Measurements from ENCODE around the gene SLC46A2. TPM values are rescaled to one million over a fixed set of nuclear protein-coding genes. Genes with fewer than 3 reads are reported as not detected.

Gene SLC46A2
- total RNA-seq, 1 donor from 2014 or later = not detected

DNA sequence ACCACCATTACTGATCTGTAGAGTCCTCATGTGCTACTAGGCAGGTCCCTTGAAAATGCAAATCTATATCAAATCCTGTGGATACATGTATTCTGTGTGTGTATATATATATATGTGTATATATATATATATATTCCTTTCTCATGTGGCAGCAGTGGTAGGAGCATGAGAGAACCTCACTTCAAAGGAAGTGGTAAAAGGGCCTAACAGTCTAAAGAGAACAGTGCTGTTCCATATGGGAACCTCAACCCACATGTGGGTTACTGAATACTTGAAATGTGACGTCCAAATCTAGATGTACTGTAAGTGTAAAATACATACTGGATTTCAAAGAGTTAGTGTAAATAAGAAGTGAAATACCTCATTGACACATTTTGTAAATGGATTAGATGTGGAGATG, 5.4 kb downstream of the SLC46A2 start:
- no peak overlapping the region for H3K4me3 Mint-ChIP-seq
- TF ChIP-seq, protein P1, sequence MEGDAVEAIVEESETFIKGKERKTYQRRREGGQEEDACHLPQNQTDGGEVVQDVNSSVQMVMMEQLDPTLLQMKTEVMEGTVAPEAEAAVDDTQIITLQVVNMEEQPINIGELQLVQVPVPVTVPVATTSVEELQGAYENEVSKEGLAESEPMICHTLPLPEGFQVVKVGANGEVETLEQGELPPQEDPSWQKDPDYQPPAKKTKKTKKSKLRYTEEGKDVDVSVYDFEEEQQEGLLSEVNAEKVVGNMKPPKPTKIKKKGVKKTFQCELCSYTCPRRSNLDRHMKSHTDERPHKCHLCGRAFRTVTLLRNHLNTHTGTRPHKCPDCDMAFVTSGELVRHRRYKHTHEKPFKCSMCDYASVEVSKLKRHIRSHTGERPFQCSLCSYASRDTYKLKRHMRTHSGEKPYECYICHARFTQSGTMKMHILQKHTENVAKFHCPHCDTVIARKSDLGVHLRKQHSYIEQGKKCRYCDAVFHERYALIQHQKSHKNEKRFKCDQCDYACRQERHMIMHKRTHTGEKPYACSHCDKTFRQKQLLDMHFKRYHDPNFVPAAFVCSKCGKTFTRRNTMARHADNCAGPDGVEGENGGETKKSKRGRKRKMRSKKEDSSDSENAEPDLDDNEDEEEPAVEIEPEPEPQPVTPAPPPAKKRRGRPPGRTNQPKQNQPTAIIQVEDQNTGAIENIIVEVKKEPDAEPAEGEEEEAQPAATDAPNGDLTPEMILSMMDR (IDR thresholded peaks at IDR 0.05; ENCODE audit: unreplicated experiment) = no peak
- H3K27me3 Mint-ChIP-seq (ENCODE audit: low read depth) = peaks cover 15% of the 10 kb centered on the region
- H3K36me3 Mint-ChIP-seq = peaks cover 5% of the 10 kb centered on the region
- DNase-seq (ENCODE audit: low spot score in 2 of 2, unreplicated experiment in 2 of 2) = no peak
- H3K9me3 Mint-ChIP-seq = no peaks in the 10 kb centered on the region
- H3K27ac Mint-ChIP-seq = peak overlapping the region; percentile 13
- peaks cover 29% of the 10 kb centered on the region for H3K4me1 Mint-ChIP-seq

DNA sequence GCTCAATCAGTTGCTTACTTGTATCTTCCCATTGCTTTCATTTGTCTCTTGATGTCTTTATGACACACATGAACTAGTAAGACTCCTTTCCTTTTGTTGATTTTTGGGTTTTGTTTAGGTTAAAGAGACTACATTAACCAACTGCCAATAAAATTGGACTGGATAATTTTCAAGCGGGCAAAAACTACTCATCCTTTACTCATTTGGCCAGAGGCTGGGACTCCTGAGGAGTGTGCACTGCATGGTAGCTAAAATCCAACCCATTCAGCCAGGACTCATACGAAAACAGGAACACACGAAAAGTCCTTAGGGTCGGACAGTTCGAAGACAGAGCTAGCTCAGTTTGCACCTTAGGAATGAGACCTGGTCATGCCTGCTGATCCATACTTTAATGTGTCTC, 6.0 kb downstream of the SLC46A2 start:
- Mint-ChIP-seq H3K4me1 (peaks cover 25% of the 10 kb centered on the region), H3K27ac (peak overlapping the region; percentile 74), H3K4me3 (no peak overlapping the region), H3K9me3 (no peaks in the 10 kb centered on the region), H3K36me3 (peaks cover 6% of the 10 kb centered on the region), H3K27me3 (ENCODE audit: low read depth) (peaks cover 9% of the 10 kb centered on the region)
- TF ChIP-seq, protein P1 (IDR thresholded peaks at IDR 0.05; ENCODE audit: unreplicated experiment) = no peak
- DNase-seq (ENCODE audit: low spot score in 2 of 2, unreplicated experiment in 2 of 2) = no peak

DNA sequence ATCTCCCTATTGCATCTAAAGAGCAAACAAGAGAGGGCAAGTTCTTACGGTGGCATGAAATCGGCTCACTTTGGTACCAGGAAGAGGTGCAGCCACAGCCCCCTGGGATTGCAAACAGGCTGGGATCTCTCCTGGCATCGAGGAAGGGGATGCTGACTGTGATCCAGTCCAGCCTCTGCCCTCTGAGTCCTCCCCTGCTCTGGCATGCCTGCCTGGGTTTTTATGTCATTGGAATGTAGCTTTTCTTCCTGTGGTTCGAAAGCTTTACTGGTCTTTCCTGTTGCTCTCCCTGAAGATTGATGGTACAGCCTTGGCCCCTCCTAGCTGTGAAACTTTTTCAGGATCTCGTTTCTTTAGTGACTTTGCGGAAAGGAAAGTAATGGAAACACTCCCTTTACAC, 6.6 kb downstream of the SLC46A2 start:
- DNase-seq (ENCODE audit: low spot score in 2 of 2, unreplicated experiment in 2 of 2) = peak in 1 of 2 experiments; percentile 51
- Mint-ChIP-seq H3K9me3 (no peaks in the 10 kb centered on the region), H3K4me3 (no peak overlapping the region), H3K36me3 (peaks cover 6% of the 10 kb centered on the region), H3K4me1 (peaks cover 25% of the 10 kb centered on the region), H3K27me3 (ENCODE audit: low read depth) (peaks cover 2% of the 10 kb centered on the region), H3K27ac (peak overlapping the region; percentile 74)
- TF ChIP-seq, protein P1 (IDR thresholded peaks at IDR 0.05; ENCODE audit: unreplicated experiment) = no peak

DNA sequence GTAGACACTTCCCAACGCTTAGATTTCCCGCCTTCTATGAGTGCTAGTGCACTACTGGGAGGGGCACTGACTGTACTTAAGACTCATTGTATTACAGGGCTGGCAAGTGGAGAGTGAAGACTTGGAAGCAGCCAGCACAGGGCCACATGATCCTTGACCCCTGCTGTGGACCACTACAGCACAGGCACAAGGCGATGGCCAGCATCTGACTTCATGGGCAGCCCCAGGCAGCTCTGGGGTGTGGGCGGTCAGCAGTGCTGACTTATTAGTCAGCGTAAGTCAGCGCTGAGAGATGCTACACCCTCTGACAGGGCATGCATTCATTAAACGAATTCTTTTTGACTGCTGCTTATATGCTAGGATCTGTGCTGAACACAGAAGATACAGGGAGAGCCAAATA, 9.3 kb downstream of the SLC46A2 start:
- DNase-seq (ENCODE audit: low spot score in 2 of 2, unreplicated experiment in 2 of 2) = no peak
- peaks cover 25% of the 10 kb centered on the region for H3K4me1 Mint-ChIP-seq

DNA sequence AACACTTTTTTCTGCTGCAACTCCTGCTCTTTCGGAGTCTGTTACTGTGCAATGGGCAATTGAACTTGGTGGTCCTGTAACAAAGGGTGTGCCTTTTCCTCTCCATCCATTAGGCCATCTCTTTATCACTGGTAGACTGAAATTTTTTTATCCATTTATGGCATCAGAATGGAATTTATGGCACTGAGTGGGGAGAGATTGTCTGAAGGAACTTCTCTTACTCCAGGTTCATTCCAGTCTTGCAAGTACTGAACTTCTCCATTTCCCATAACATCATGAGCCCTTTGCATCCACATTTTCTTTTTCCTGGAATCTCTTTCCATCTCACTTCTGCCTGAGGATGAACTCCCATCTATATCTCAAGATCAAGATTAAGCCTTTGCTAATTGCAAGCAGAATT, 10.0 kb downstream of the SLC46A2 start:
- TF ChIP-seq, protein P1 (IDR thresholded peaks at IDR 0.05; ENCODE audit: unreplicated experiment) = no peak
- no peak overlapping the region for H3K27ac Mint-ChIP-seq
- H3K4me1 Mint-ChIP-seq = peaks cover 25% of the 10 kb centered on the region
- no peak for DNase-seq (ENCODE audit: low spot score in 2 of 2, unreplicated experiment in 2 of 2)
- H3K36me3 Mint-ChIP-seq = peaks cover 9% of the 10 kb centered on the region
- H3K4me3 Mint-ChIP-seq = no peak overlapping the region
- H3K9me3 Mint-ChIP-seq = no peaks in the 10 kb centered on the region
- no peaks in the 10 kb centered on the region for H3K27me3 Mint-ChIP-seq (ENCODE audit: low read depth)

More for the DNA sequence above, 9.3 kb downstream of the SLC46A2 start:
- H3K27me3 Mint-ChIP-seq (ENCODE audit: low read depth) = no peaks in the 10 kb centered on the region
- no peak overlapping the region for H3K27ac Mint-ChIP-seq
- H3K4me3 Mint-ChIP-seq = no peak overlapping the region
- peaks cover 6% of the 10 kb centered on the region for H3K36me3 Mint-ChIP-seq
- H3K9me3 Mint-ChIP-seq = no peaks in the 10 kb centered on the region
- TF ChIP-seq, protein P1 (IDR thresholded peaks at IDR 0.05; ENCODE audit: unreplicated experiment) = no peak

DNA sequence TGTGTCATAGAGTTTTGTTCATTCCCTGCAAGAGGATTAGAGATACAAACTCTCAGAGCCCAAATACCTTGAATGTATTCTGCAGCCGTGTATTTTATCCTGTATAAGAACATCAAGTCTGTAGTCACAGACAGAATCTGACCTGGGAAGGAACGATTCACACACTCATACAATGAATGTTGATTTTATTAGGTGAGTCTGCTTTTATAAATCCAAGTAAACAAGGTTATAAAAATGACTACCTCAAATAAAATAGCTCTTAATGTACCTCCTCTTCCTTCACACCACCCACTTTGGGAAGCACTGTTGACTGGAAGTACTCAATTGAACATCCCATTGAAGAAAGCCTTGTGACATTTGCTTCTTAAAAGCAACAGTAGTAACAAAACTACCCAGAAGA, 11.9 kb downstream of the SLC46A2 start:
- H3K4me3 Mint-ChIP-seq = no peak overlapping the region
- peaks cover 9% of the 10 kb centered on the region for H3K36me3 Mint-ChIP-seq

More for the DNA sequence above, 11.9 kb downstream of the SLC46A2 start:
- no peaks in the 10 kb centered on the region for H3K9me3 Mint-ChIP-seq
- H3K27me3 Mint-ChIP-seq (ENCODE audit: low read depth) = no peaks in the 10 kb centered on the region
- H3K27ac Mint-ChIP-seq = no peak overlapping the region
- peaks cover 10% of the 10 kb centered on the region for H3K4me1 Mint-ChIP-seq
- no peak for DNase-seq (ENCODE audit: low spot score in 2 of 2, unreplicated experiment in 2 of 2)
- TF ChIP-seq, protein P1 (IDR thresholded peaks at IDR 0.05; ENCODE audit: unreplicated experiment) = no peak
